ENCODE results near the gene MEGF6. TPM values are rescaled to one million over a fixed set of nuclear protein-coding genes. Genes with fewer than 3 reads are reported as not detected.

Gene MEGF6
- total RNA-seq, 1 donor from 2014 or later: 198 TPM

DNA sequence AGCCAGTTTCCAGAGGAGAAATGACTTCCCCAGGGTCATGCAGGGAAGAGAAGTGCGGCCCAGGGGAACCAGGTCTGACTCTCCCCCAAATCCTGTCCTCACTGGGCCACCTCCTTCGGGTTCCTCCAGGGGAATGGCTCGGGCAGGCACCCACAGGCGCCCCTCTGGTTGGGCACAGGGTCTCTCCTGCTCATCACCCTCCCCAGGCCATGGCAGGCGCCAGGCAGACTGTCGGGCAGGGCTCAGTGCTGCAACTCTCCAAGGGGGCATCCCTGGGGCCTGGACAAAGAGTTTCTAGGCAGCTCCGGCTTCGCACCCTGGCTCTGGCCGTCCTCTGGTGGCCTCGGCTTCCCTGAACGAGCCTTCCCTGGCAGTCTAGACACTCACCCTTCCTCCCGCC lies 75.6 kb downstream of the MEGF6 start:
- Mint-ChIP-seq H3K27me3 (ENCODE audit: unreplicated experiment) (peaks cover 14% of the 10 kb centered on the region), H3K36me3 (ENCODE audit: low read depth, unreplicated experiment) (peaks cover 8% of the 10 kb centered on the region), H3K27ac (ENCODE audit: unreplicated experiment) (no peak overlapping the region), H3K4me1 (ENCODE audit: unreplicated experiment) (peaks cover 2% of the 10 kb centered on the region), H3K9me3 (ENCODE audit: unreplicated experiment) (no peaks in the 10 kb centered on the region), H3K4me3 (ENCODE audit: unreplicated experiment) (no peak overlapping the region)
- TF ChIP-seq, protein P1, sequence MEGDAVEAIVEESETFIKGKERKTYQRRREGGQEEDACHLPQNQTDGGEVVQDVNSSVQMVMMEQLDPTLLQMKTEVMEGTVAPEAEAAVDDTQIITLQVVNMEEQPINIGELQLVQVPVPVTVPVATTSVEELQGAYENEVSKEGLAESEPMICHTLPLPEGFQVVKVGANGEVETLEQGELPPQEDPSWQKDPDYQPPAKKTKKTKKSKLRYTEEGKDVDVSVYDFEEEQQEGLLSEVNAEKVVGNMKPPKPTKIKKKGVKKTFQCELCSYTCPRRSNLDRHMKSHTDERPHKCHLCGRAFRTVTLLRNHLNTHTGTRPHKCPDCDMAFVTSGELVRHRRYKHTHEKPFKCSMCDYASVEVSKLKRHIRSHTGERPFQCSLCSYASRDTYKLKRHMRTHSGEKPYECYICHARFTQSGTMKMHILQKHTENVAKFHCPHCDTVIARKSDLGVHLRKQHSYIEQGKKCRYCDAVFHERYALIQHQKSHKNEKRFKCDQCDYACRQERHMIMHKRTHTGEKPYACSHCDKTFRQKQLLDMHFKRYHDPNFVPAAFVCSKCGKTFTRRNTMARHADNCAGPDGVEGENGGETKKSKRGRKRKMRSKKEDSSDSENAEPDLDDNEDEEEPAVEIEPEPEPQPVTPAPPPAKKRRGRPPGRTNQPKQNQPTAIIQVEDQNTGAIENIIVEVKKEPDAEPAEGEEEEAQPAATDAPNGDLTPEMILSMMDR (IDR thresholded peaks at IDR 0.05; ENCODE audit: unreplicated experiment): no peak
- DNase-seq (ENCODE audit: low spot score): no peak

DNA sequence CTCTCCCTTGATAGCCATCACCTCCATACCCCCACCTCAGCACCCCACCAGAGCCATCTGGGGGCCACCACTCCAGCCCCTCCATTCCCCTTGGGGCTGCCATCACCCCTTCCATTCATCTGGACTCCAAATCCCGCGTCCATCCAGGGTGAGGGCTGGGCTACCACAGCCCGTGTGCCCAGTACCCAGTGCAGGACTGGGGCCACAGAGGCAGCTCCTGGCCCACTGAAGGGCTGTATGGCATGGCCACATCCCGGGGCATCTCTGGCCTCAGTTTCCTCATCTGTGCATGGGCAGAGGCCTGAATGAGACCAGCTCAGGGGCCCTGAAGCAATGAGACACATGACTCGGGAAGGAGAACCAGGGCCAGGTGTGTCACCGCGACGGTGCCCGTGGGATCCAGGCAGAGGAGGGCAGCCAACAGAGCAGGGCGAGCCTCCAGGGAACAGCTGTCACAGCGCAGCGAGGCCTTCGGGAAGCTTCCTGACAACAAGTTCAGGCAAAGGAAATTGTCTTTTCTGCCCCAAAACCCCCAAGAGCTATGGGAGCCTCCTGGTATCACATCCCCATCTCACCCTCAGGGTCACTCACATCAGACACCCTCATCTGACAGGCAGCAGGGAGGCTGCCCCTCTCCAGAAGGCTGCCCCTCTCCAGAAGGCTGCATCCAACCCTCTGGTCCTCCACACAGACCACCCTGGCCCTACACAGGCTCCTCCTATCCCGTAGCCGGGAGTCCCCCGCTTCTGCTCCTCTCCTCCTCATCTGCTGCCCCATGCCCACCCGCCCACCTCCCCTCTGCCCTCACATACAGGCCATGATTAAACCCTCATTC lies 76.3 kb downstream of the MEGF6 start:
- Mint-ChIP-seq H3K36me3 (ENCODE audit: low read depth, unreplicated experiment) (peaks cover 4% of the 10 kb centered on the region), H3K9me3 (ENCODE audit: unreplicated experiment) (no peaks in the 10 kb centered on the region), H3K27ac (ENCODE audit: unreplicated experiment) (no peak overlapping the region), H3K27me3 (ENCODE audit: unreplicated experiment) (peaks cover 11% of the 10 kb centered on the region), H3K4me1 (ENCODE audit: unreplicated experiment) (peaks cover 6% of the 10 kb centered on the region), H3K4me3 (ENCODE audit: unreplicated experiment) (no peak overlapping the region)
- TF ChIP-seq, protein P1 (IDR thresholded peaks at IDR 0.05; ENCODE audit: unreplicated experiment): no peak
- no peak for DNase-seq (ENCODE audit: low spot score)

DNA sequence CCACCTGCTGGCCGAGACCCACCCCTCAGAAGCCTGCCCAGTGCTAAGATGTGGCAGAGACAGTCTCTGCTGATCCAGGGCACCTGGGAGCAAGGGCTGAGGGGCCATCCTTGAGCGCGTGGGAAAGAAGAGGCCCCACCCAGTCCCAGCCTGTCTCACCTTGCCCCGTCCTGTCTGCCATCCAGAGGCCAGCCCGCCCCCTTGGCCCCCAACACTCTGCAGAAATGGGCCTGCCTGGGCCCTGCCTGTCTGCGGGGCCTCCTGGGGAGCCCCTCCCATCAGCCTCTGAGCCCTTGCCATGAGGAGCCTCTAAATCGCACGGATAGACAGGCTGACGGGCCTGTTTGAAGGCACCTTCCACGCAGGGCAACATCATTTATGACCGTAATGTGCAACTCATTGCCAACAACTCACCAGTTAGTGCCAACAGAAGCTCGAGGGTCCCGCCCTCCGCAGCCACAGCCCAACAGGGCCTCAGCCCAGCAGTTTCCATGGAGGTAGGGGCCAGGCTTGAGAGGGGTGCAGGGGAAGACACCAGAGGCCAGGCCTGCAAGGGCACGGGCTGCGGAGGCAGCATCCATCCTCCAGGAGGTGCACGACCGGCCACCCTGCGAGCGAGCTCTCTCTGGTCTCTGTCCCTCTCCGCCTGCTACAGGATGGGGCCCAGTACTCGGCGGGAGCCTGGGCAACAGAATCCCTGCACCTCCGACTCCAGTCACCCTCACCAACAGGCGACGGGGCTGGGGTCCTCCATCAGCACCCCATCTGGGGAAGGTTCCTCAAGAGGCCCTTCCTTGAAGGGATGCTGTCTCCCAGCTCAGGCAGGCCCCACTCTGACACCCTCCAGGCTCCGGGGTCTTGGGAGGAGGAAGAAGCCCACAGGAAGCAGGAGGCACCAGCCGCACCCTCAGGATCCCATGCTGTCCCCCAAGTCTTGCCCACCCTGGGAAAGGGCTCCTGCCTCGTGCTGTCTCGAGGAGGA lies 78.0 kb downstream of the MEGF6 start:
- peaks cover 6% of the 10 kb centered on the region for H3K4me1 Mint-ChIP-seq (ENCODE audit: unreplicated experiment)
- peak; percentile 39 for DNase-seq (ENCODE audit: low spot score)
- H3K36me3 Mint-ChIP-seq (ENCODE audit: low read depth, unreplicated experiment): peaks cover 1% of the 10 kb centered on the region
- no peaks in the 10 kb centered on the region for H3K9me3 Mint-ChIP-seq (ENCODE audit: unreplicated experiment)
- TF ChIP-seq, protein P1 (IDR thresholded peaks at IDR 0.05; ENCODE audit: unreplicated experiment): no peak
- H3K4me3 Mint-ChIP-seq (ENCODE audit: unreplicated experiment): no peak overlapping the region
- peaks cover 11% of the 10 kb centered on the region for H3K27me3 Mint-ChIP-seq (ENCODE audit: unreplicated experiment)
- H3K27ac Mint-ChIP-seq (ENCODE audit: unreplicated experiment): no peak overlapping the region

DNA sequence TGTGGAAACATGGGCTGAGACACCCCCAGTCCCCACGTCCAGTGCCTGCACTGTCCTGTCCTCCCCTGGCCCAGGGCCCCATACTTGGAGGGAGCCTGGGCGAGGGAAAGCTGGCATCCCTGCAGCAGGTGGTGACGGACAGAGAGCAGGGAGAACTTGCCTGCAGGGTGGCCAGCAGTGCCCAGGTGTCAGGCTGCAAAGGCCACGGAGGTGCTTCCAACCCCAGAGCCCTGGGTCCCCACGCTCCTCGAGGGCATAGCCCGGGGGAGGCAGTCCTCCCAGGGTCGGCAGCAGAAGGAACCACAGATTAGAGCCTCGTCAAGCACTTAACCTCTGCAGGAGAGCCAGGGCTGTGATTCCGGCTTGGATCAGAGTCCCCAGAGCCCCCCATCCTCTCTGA lies 79.4 kb downstream of the MEGF6 start:
- peaks cover 14% of the 10 kb centered on the region for H3K27me3 Mint-ChIP-seq (ENCODE audit: unreplicated experiment)
- peak overlapping the region; percentile 62 for H3K4me3 Mint-ChIP-seq (ENCODE audit: unreplicated experiment)
- no peak for DNase-seq (ENCODE audit: low spot score)
- no peaks in the 10 kb centered on the region for H3K36me3 Mint-ChIP-seq (ENCODE audit: low read depth, unreplicated experiment)
- H3K9me3 Mint-ChIP-seq (ENCODE audit: unreplicated experiment): no peaks in the 10 kb centered on the region
- no peak overlapping the region for H3K27ac Mint-ChIP-seq (ENCODE audit: unreplicated experiment)
- H3K4me1 Mint-ChIP-seq (ENCODE audit: unreplicated experiment): peaks cover 6% of the 10 kb centered on the region
- TF ChIP-seq, protein P1 (IDR thresholded peaks at IDR 0.05; ENCODE audit: unreplicated experiment): no peak

All from endothelial cell (in vitro differentiated cells).